Measurements from ENCODE around the gene MAPKAP1. TPM values are rescaled to one million over a fixed set of nuclear protein-coding genes. Genes with fewer than 3 reads are reported as not detected.

MAPKAP1 gene
- total RNA-seq, 1 donor from 2014 or later: 56.6 TPM

DNA sequence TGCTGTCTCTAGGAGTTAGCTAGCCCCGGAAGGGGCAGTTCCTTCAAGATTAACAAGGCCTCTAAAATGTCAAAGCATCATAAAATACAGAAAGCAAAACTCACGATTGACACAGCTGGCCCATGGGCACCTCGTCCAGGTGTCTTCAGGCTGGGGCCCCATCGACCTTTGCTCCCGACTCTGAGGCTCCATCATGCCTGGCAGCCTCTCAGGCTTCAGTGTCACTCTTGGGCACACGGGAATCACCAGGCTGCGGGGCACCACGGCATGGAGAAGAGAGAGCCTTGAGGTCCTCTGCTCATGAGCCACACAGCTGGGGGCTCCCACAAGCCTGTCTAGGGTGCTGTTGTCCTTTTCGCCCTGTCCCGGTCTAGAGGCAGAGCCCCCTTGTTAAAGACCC, 284.2 kb downstream of the MAPKAP1 start:
- peaks cover 4% of the 10 kb centered on the region for H3K27me3 Mint-ChIP-seq (ENCODE audit: insufficient read depth, low read depth)
- no peak overlapping the region for H3K4me3 Mint-ChIP-seq
- no peaks in the 10 kb centered on the region for H3F3A ChIP-seq (ENCODE audit: low read depth)
- H3K4me1 Mint-ChIP-seq: peaks cover 8% of the 10 kb centered on the region
- no peak overlapping the region for H3K4me2 ChIP-seq
- no peak overlapping the region for H3K27ac Mint-ChIP-seq
- TF ChIP-seq, protein P1, sequence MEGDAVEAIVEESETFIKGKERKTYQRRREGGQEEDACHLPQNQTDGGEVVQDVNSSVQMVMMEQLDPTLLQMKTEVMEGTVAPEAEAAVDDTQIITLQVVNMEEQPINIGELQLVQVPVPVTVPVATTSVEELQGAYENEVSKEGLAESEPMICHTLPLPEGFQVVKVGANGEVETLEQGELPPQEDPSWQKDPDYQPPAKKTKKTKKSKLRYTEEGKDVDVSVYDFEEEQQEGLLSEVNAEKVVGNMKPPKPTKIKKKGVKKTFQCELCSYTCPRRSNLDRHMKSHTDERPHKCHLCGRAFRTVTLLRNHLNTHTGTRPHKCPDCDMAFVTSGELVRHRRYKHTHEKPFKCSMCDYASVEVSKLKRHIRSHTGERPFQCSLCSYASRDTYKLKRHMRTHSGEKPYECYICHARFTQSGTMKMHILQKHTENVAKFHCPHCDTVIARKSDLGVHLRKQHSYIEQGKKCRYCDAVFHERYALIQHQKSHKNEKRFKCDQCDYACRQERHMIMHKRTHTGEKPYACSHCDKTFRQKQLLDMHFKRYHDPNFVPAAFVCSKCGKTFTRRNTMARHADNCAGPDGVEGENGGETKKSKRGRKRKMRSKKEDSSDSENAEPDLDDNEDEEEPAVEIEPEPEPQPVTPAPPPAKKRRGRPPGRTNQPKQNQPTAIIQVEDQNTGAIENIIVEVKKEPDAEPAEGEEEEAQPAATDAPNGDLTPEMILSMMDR (IDR thresholded peaks at IDR 0.05): no peak
- TF ChIP-seq EZH2 (IDR thresholded peaks at IDR 0.05): no peak
- TF ChIP-seq EZH2phosphoT487 (IDR thresholded peaks at IDR 0.05): no peak
- no peak overlapping the region for H3K27ac ChIP-seq
- DNase-seq (ENCODE audit: low spot score): no peak
- H3K9ac ChIP-seq: no peak overlapping the region
- no peaks in the 10 kb centered on the region for H3K27me3 ChIP-seq
- no peak overlapping the region for H3K4me3 ChIP-seq
- H3K36me3 ChIP-seq: no peaks in the 10 kb centered on the region
- H3K9me3 ChIP-seq (ENCODE audit: low read depth): no peaks in the 10 kb centered on the region
- no peaks in the 10 kb centered on the region for H4K20me1 ChIP-seq (ENCODE audit: low read depth)
- no peaks in the 10 kb centered on the region for H3K79me2 ChIP-seq (ENCODE audit: low read depth)
- H2AFZ ChIP-seq (replicated peaks): no peak overlapping the region
- no peaks in the 10 kb centered on the region for H3K9me3 Mint-ChIP-seq
- no peaks in the 10 kb centered on the region for H3K4me1 ChIP-seq
- H3K36me3 Mint-ChIP-seq: no peaks in the 10 kb centered on the region

DNA sequence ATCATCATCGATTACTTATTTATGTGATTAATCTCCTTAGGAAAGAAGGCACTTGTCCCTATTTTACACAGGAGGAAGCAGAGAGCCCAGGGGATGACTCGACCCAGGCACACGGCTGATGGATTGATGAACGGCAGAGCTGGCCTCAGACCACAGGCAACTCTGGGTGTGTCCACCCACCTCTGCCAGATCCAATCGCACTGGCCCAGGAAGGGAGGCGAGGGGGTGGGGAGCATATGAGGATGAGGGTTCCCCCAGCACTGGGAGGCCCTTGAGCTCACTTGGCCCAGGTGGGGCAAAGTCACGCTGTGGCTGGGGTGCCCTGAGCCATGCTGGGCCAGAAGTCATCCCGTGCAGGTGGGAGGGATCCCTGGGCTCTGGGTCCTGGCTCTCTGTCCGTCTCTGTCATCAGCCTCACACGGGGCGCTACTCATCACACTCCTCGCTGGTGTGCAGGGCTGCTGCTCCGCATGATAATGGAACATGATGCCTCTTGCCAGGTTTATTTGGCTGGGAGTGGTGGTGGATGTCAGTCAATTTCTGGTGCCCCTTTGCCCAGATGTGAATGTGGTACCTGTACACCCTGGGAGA, 285.3 kb downstream of the MAPKAP1 start:
- H3K36me3 ChIP-seq: no peaks in the 10 kb centered on the region
- H3K27ac Mint-ChIP-seq: no peak overlapping the region
- H3K36me3 Mint-ChIP-seq: no peaks in the 10 kb centered on the region
- no peak overlapping the region for H3K9ac ChIP-seq
- H3K79me2 ChIP-seq (ENCODE audit: low read depth): no peaks in the 10 kb centered on the region
- no peaks in the 10 kb centered on the region for H3K4me1 ChIP-seq
- no peak overlapping the region for H3K4me3 ChIP-seq
- no peak overlapping the region for H3K4me2 ChIP-seq
- H3K27me3 Mint-ChIP-seq (ENCODE audit: insufficient read depth, low read depth): peaks cover 4% of the 10 kb centered on the region
- H2AFZ ChIP-seq (replicated peaks): no peak overlapping the region
- H3K4me1 Mint-ChIP-seq: peaks cover 1% of the 10 kb centered on the region
- no peaks in the 10 kb centered on the region for H3K9me3 ChIP-seq (ENCODE audit: low read depth)
- H3K4me3 Mint-ChIP-seq: no peak overlapping the region
- TF ChIP-seq, protein P1 (IDR thresholded peaks at IDR 0.05): no peak
- TF ChIP-seq EZH2 (IDR thresholded peaks at IDR 0.05) (no peak), EZH2phosphoT487 (IDR thresholded peaks at IDR 0.05) (no peak)
- H3K27me3 ChIP-seq: no peaks in the 10 kb centered on the region
- no peaks in the 10 kb centered on the region for H3K9me3 Mint-ChIP-seq
- H3K27ac ChIP-seq: no peak overlapping the region
- no peaks in the 10 kb centered on the region for H3F3A ChIP-seq (ENCODE audit: low read depth)
- H4K20me1 ChIP-seq (ENCODE audit: low read depth): no peaks in the 10 kb centered on the region
- DNase-seq (ENCODE audit: low spot score): no peak

- Mint-ChIP-seq H3K9me3 (no peaks in the 10 kb centered on the region), H3K27ac (no peak overlapping the region), H3K4me1 (no peaks in the 10 kb centered on the region), H3K4me3 (no peak overlapping the region), H3K27me3 (ENCODE audit: insufficient read depth, low read depth) (peaks cover 4% of the 10 kb centered on the region), H3K36me3 (no peaks in the 10 kb centered on the region)
- H3K4me3 ChIP-seq: no peak overlapping the region
- H3K4me2 ChIP-seq: no peak overlapping the region
- no peak for DNase-seq (ENCODE audit: low spot score)
- H3K9ac ChIP-seq: no peak overlapping the region
- H3K4me1 ChIP-seq: no peaks in the 10 kb centered on the region
- H3F3A ChIP-seq (ENCODE audit: low read depth): no peaks in the 10 kb centered on the region
- no peaks in the 10 kb centered on the region for H3K79me2 ChIP-seq (ENCODE audit: low read depth)
- H3K36me3 ChIP-seq: no peaks in the 10 kb centered on the region
- no peaks in the 10 kb centered on the region for H3K27me3 ChIP-seq
- H4K20me1 ChIP-seq (ENCODE audit: low read depth): no peaks in the 10 kb centered on the region
- no peak overlapping the region for H3K27ac ChIP-seq
- TF ChIP-seq EZH2 (IDR thresholded peaks at IDR 0.05) (no peak), EZH2phosphoT487 (IDR thresholded peaks at IDR 0.05) (no peak)
- TF ChIP-seq, protein P1 (IDR thresholded peaks at IDR 0.05): no peak
- no peaks in the 10 kb centered on the region for H3K9me3 ChIP-seq (ENCODE audit: low read depth)
- no peak overlapping the region for H2AFZ ChIP-seq (replicated peaks)
Observed at GRCh38 chr9:125421166-125421565, 285.8 kb downstream of the MAPKAP1 start.
